Loucy (cell line): ENCODE results near the gene BEND7.

Source experiments
- H2AFZ ChIP-seq: fragments of 200-600 bp; sonication (generic); 2 replicates; pipeline ENCODE4 v1.6.0; 2016; ENCODE audit warnings: antibody characterized with exemption, mild to moderate bottlenecking, low read length, moderate library complexity
- H3F3A ChIP-seq: fragments of 200-600 bp; 2 replicates; pipeline ENCODE4 v1.6.0; 2016; ENCODE audit warnings: antibody characterized with exemption, low read depth, mild to moderate bottlenecking
- H3K27me3 ChIP-seq: fragments of 200-600 bp; sonication (generic); 2 replicates; pipeline ENCODE4 v1.6.1; 2014; ENCODE audit warnings: low read length, mild to moderate bottlenecking; ENCODE audit not compliant: insufficient read depth, poor library complexity, severe bottlenecking
- H3K36me3 ChIP-seq: fragments of 200-600 bp; sonication (generic); 2 replicates; pipeline ENCODE4 v1.6.1; 2016; ENCODE audit warnings: low read length; ENCODE audit not compliant: insufficient read depth
- H3K4me1 ChIP-seq: fragments of 200-600 bp; sonication (generic); 2 replicates; pipeline ENCODE4 v1.5.1; 2014; ENCODE audit warnings: low read length, mild to moderate bottlenecking; ENCODE audit not compliant: insufficient read depth, poor library complexity, severe bottlenecking
- H3K4me2 ChIP-seq: fragments of 200-600 bp; sonication (generic); 2 replicates; pipeline ENCODE4 v1.6.0; 2014; ENCODE audit warnings: antibody characterized with exemption, low read length, low read depth, mild to moderate bottlenecking; ENCODE audit not compliant: poor library complexity, severe bottlenecking
- H3K4me3 ChIP-seq: fragments of 200-600 bp; sonication (generic); 2 replicates; pipeline ENCODE4 v1.5.1; 2014; ENCODE audit warnings: low read length, mild to moderate bottlenecking, mixed read lengths; ENCODE audit not compliant: poor library complexity, severe bottlenecking
- H3K79me2 ChIP-seq: fragments of 200-600 bp; sonication (generic); 2 replicates; pipeline ENCODE4 v1.6.1; 2014; ENCODE audit warnings: low read length; ENCODE audit not compliant: insufficient read depth
- H3K9ac ChIP-seq: fragments of 200-600 bp; sonication (generic); 2 replicates; pipeline ENCODE4 v1.6.0; 2014; ENCODE audit warnings: mild to moderate bottlenecking, low read depth, low read length, moderate library complexity; ENCODE audit not compliant: poor library complexity, severe bottlenecking
- H3K9me2 ChIP-seq: fragments of 200-600 bp; sonication (generic); replicated peaks from 2 replicates; pipeline ENCODE4 v1.6.1; 2016; ENCODE audit warnings: low read depth, low read length, mixed read lengths
- H3K9me3 ChIP-seq: fragments of 200-600 bp; sonication (generic); 2 replicates; pipeline ENCODE4 v1.6.1; 2014; ENCODE audit warnings: mild to moderate bottlenecking, antibody characterized with exemption, low read length, low read depth; ENCODE audit not compliant: insufficient read depth
- H4K20me1 ChIP-seq: fragments of 200-600 bp; sonication (generic); 2 replicates; pipeline ENCODE4 v1.6.0; 2014; ENCODE audit warnings: antibody characterized with exemption, low read length, mild to moderate bottlenecking; ENCODE audit not compliant: insufficient read depth, poor library complexity, severe bottlenecking
- EZH2phosphoT487 ChIP-seq: fragments of 200-600 bp; IDR thresholded peaks from 2 replicates; pipeline ENCODE4 v1.6.1; 2018; ENCODE audit warnings: antibody characterized with exemption, mild to moderate bottlenecking, moderate library complexity, borderline replicate concordance
- TF ChIP-seq, protein P1 (sequence below): fragments of 200-600 bp; sonication (generic); conservative IDR thresholded peaks from 2 replicates; pipeline ENCODE4 v1.5.1; 2014; ENCODE audit warnings: mild to moderate bottlenecking, antibody characterized with exemption, low read length

Gene BEND7

DNA sequence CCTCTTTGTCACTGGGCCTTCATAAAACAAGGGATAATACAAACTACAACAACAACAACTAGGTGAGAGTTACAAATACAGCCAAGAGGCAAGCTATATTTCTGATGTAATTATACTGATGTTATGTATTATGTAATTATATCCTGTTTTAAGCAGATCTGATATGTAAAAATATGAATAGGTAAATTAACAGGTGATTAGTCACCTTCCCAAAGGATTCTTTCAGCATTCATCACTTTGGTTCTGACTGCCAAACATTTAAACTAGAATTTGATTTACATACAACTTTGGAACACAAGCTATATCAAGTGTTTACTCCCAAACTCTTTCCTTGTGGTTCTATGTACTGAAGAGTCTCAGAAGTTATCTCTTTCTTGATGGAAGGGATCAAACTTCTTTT is 53.7 kb downstream of the BEND7 start:
- Histone ChIP-seq H3K9me2 (no peaks in the 10 kb centered on the region), H3K9ac (no peak overlapping the region), H3K4me1 (no peaks in the 10 kb centered on the region), H3K79me2 (no peaks in the 10 kb centered on the region), H3F3A (no peaks in the 10 kb centered on the region), H3K9me3 (0 out of 2 replicates have a peak, but pooled peaks cover 3% of the 10 kb centered on the region), H3K4me2 (no peak overlapping the region), H4K20me1 (no peaks in the 10 kb centered on the region), H3K36me3 (no peaks in the 10 kb centered on the region), H3K27me3 (no peaks in the 10 kb centered on the region), H3K4me3 (no peak overlapping the region), H2AFZ (no peak overlapping the region)
- TF ChIP-seq, protein P1, sequence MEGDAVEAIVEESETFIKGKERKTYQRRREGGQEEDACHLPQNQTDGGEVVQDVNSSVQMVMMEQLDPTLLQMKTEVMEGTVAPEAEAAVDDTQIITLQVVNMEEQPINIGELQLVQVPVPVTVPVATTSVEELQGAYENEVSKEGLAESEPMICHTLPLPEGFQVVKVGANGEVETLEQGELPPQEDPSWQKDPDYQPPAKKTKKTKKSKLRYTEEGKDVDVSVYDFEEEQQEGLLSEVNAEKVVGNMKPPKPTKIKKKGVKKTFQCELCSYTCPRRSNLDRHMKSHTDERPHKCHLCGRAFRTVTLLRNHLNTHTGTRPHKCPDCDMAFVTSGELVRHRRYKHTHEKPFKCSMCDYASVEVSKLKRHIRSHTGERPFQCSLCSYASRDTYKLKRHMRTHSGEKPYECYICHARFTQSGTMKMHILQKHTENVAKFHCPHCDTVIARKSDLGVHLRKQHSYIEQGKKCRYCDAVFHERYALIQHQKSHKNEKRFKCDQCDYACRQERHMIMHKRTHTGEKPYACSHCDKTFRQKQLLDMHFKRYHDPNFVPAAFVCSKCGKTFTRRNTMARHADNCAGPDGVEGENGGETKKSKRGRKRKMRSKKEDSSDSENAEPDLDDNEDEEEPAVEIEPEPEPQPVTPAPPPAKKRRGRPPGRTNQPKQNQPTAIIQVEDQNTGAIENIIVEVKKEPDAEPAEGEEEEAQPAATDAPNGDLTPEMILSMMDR, result no peak
- TF ChIP-seq EZH2phosphoT487, result no peak

DNA sequence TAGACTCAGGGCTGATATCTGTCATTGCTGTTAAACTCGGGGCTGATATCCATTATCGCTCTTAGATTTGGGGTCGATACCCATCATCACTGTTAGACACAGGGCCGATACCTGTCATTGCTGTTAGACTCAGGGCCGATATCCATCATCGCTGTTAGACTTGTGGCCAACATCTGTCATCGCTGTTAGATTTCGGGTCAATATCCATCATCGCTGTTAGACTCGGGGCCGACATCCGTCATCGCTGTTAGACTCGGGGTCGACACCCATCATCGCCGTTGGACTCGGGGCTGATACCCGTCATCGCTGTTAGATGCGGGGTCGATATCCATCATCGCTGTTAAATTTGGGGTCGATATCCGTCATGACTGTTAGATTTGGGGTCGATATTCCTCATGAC is 54.8 kb downstream of the BEND7 start:
- Histone ChIP-seq H3K9me2 (no peaks in the 10 kb centered on the region), H3K4me1 (no peaks in the 10 kb centered on the region), H3K4me3 (no peak overlapping the region), H3K9ac (no peak overlapping the region), H2AFZ (no peak overlapping the region), H3K79me2 (no peaks in the 10 kb centered on the region), H4K20me1 (no peaks in the 10 kb centered on the region), H3K9me3 (0 out of 2 replicates have a peak, but pooled peaks cover 3% of the 10 kb centered on the region), H3K27me3 (no peaks in the 10 kb centered on the region), H3K4me2 (no peak overlapping the region), H3F3A (no peaks in the 10 kb centered on the region), H3K36me3 (no peaks in the 10 kb centered on the region)
- TF ChIP-seq, protein P1, result no peak
- no peak for TF ChIP-seq EZH2phosphoT487

DNA sequence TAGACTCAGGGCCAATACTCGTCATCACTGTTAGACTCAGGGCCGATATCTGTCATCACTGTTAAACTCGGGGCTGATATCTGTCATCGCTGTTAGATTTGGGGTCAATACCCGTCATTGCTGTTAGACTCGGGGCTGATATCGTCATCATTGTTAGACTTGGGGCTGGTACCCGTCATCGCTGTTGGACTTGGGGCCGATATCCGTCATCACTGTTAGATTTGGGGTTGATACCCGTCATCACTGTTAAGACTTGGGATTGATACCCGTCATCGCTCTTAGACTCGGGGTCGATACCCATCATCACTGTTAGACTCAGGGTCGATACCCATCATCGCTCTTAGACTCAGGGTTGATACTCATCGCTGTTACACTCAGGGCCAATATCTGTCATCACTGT is 56.5 kb downstream of the BEND7 start:
- Histone ChIP-seq H3F3A (no peaks in the 10 kb centered on the region), H3K79me2 (no peaks in the 10 kb centered on the region), H3K9ac (no peak overlapping the region), H3K4me1 (no peaks in the 10 kb centered on the region), H3K27me3 (no peaks in the 10 kb centered on the region), H3K4me2 (no peak overlapping the region), H3K9me3 (0 out of 2 replicates have a peak, but pooled peaks cover 3% of the 10 kb centered on the region), H4K20me1 (no peaks in the 10 kb centered on the region), H3K4me3 (no peak overlapping the region), H3K9me2 (no peaks in the 10 kb centered on the region), H2AFZ (no peak overlapping the region), H3K36me3 (no peaks in the 10 kb centered on the region)
- TF ChIP-seq, protein P1, result no peak
- no peak for TF ChIP-seq EZH2phosphoT487
